ENCODE results near the gene SLC7A1.

GRCh38 chr13:29471551-29471950, 123.9 kb downstream of the SLC7A1 start:
- no peak for TF ChIP-seq RAD21 (IDR thresholded peaks at IDR 0.05)
- TF ChIP-seq CTCF (IDR thresholded peaks at IDR 0.05; ENCODE audit: low read depth, low read length, missing input control) = no peak
- TF ChIP-seq GABPA (IDR thresholded peaks at IDR 0.05 in 1 of 2, conservative IDR thresholded peaks at IDR 0.05 in 1 of 2) = no peak
- no peak for TF ChIP-seq NR2F2 (IDR thresholded peaks at IDR 0.05)
- no peak for TF ChIP-seq MAX (IDR thresholded peaks at IDR 0.05)
- TF ChIP-seq ATF3 (IDR thresholded peaks at IDR 0.05) = no peak
- TF ChIP-seq EGR1 (IDR thresholded peaks at IDR 0.05; ENCODE audit: low read depth in 2 of 2) = no peak
- no peak for TF ChIP-seq SP1 (IDR thresholded peaks at IDR 0.05)
